HG02970 (cell line): ENCODE data around the gene CLMN.

Experiments used
- ATAC-seq: cut with Tn5 transposase; IDR thresholded peaks from one replicate; pipeline ENCODE4 v1.9.1; 2021; ENCODE audit warnings: mild to moderate bottlenecking, moderate library complexity, moderate number of reproducible peaks; ENCODE audit not compliant: unreplicated experiment, low FRiP score

The CLMN gene, protein sequence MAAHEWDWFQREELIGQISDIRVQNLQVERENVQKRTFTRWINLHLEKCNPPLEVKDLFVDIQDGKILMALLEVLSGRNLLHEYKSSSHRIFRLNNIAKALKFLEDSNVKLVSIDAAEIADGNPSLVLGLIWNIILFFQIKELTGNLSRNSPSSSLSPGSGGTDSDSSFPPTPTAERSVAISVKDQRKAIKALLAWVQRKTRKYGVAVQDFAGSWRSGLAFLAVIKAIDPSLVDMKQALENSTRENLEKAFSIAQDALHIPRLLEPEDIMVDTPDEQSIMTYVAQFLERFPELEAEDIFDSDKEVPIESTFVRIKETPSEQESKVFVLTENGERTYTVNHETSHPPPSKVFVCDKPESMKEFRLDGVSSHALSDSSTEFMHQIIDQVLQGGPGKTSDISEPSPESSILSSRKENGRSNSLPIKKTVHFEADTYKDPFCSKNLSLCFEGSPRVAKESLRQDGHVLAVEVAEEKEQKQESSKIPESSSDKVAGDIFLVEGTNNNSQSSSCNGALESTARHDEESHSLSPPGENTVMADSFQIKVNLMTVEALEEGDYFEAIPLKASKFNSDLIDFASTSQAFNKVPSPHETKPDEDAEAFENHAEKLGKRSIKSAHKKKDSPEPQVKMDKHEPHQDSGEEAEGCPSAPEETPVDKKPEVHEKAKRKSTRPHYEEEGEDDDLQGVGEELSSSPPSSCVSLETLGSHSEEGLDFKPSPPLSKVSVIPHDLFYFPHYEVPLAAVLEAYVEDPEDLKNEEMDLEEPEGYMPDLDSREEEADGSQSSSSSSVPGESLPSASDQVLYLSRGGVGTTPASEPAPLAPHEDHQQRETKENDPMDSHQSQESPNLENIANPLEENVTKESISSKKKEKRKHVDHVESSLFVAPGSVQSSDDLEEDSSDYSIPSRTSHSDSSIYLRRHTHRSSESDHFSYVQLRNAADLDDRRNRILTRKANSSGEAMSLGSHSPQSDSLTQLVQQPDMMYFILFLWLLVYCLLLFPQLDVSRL

DNA sequence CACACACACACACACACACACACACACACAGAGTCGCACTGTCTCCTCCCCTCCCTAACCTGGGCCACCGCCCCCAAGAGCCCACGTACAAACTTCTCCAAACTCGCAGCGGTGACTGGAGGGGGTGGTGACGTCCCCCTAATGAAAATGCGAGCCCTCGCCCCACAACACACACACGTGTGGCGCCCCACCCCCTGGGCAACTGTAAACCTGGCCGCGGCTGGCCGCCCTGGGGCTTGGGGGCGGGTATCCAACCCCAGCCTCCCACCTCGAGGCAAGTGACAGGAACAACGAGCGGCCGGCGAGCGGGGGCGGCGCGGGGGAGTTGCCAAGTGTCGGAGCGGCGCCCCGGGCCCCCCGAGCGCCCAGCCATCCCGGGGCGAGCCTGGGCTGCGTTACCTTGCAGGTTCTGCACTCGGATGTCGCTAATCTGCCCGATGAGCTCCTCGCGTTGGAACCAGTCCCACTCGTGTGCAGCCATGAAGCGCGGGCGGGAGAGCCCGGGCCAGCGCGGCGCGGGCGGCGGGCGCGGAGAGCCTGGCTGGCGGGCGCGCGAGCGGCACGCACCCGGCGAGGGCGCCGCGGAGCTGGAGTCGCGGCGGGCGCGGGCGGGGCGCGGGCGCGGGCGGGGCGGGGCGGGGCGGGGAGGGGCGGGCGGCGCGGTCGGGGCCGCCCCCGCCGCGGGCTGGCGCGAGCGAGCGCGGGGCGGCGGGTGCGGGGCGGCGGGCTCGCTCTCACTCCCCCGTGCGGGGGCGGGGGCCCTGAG, at the start of gene CLMN:
CLMN (minus strand) TSS at position 597 of the 766 bp plus-strand sequence; CDS start at position 481, 116 bp downstream.
- no peak for ATAC-seq

DNA sequence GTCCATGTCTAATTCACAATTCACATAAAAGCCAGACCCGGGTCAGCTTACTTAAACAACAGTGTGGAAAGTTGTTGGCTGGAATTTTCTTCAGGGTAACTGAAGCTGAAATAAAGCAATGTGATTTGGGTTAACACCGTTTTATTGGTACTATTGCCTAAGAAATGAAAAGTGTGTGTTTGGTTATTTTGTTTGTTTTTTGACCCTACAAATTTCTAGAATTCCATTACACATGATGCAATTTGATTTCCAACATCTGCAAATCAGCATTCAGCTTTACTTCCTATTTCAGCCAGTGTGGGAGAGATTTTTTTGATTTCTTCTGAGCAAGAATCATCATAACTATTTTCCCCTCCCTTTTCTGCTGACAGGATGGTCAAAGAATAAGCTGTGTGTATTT, 45.7 kb upstream of the CLMN start:
- ATAC-seq = no peak

DNA sequence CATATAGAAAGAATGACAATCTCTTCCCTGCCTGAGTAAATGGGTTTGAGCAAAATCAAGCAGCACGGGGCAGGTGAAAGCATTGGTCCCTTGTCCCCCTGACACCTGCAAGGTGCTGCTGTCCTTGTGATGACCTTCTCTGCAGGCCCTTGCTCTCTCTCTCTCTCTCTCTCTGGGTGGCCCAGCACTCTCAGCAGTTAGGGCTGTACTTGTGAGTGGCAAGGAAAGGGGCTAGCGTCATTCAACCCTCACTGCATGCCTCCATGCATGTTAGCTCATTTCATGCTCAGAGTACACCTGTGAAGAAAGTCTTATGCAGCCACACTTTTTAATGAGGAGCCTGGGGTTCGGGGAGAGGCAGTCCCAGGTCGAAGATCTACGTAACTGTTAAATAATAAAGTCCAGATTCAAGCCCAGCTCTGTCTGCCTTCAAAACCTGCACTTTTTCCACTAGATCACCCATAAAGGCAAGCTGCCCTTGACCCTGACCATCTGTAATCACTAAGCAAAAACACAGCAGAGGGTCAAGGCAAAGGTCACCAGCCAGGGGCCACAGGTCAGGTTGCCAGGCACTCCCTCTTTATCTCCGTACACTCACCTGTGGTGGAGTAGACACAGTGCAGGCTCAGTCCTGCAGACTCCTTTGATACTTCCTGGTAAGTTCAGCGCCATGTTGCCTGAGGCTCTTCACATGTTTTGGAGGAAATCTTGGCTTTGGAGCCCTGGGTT, 44.9 kb upstream of the CLMN start:
- no peak for ATAC-seq

DNA sequence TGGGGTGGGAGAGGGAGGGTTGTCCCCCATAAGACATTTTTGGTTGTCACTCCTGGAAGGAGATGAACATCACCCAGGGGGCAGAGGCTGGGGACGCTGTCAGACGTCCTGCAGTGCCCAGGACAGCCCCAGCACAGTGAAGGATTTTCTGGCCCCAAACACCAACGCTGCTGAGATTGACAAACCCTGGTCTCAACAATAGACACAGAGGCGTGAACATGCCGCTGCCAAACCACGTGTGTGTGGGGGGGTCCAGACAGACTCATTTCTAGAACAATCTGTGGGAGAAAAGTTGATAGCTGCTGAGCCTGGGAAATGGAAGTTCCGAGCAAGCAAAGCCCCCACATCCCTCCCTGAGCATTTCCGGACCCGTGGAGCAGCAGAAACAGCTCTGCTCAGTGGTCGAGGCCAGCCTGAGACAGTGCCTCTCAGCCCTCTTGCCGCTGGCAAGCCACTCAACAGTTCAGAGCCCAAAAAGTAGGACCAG, 43.8 kb upstream of the CLMN start:
- no peak for ATAC-seq

DNA sequence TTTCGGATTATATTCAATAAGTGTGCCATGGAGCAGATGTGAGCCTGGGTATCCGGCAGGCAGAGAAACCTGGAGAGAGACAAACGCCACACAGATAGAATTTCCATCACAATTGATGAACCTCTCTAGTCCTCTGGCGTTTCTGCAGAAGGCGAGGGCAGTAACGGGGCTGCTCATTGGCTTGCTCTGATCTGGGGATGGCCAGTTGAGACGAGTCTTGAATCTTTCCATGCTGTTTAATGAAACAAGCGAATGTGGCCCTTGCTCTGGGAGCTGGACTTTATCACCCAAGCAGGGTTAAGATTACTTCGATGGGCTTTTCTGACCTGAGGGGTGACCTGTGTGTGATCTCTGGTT, 42.4 kb upstream of the CLMN start:
- ATAC-seq = no peak

DNA sequence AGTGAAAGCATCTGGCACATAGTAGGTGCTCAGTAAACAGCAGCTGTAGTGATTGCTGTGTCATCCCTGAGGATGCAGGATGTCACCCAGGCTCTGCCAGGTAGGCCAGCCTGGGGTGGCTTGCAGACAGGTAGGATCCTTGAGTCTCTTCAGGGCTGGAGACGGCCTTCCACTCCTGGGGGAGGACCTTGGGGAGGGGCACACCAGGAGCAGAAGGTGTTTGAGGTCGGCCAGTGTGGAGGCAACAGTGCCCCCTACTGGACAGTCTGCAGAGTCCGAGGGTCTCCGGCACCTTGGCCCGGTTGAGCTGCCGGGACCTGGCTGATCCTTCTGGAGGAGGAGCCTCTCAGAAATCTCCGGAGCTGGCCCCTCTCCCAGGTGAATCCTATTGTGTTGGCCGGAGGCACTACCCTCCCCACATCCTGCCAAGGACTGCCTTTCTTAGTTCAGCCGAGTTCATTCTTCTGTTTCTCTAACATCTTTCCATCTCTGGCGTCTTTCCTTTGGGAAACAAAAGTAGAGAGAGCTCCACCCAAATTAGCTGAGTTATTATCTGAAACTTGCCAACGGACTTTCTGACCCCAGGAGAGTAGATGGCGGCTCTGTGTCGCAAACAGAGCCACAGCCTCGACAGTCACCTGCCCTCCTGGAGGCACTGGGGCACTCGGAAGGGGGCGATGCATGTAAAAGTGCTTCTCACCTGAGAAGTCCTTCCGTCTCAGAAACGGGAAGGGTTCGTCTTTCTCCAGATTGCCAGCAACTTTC, 41.8 kb upstream of the CLMN start:
- no peak for ATAC-seq

DNA sequence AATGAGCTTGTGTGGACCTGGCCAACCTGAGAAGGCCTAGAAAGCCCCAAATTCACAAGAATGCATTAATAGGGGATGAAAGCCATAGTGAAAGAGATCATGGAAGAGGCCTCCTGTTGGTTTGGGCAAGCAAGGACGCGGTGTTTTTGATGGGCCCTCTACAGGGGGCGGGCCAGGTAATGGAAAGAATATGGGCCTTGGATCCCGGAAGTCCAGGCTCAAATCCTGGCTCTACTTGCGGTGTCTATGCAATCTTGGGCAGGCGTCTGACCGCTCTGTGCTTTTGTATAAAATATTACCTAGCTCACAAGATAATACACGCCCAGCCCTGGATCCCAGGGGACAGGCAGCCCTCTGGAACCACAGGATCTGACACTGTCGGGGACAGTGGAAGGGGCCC, 41.1 kb upstream of the CLMN start:
- ATAC-seq = no peak

DNA sequence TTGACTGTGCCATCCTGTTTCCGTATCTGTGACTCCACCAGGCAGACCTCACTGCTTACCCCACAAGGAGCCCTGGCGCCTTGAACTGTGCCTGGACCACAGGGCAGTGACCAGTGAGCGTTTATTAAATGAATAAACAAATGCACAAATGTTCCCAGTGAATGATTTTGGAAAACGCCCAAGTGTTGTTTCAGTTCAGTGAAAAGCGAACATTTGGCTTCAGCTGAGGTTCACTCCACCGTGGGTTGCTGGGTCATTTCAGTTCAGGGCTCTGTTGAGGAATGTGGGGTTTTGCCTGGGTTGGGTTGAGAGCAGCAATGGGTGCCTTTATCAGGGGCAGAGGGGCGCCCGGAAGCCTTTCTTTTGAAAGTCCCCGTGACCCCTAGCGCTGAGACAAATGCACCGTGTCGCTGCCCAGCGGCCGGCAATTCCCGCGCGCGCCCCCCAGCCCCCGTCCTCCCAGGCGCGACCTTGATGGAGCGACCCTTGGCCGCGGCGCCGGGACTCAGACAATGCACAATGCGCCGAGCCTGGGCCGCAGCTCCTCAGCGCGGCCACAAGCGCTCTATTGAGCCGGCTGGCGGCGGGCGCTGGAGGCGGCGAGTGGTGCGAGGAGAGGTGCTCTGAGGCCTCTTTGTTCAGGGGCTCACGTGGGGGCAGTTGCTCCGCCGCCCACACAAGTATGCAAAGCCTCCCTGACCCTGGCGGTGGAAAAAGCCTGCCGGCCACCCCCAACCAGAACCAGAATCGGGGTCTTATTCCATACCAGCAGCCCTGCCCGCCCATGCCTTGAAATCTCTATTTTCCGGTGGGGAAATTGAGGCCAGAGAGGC, 40.5 kb upstream of the CLMN start:
- ATAC-seq = no peak

DNA sequence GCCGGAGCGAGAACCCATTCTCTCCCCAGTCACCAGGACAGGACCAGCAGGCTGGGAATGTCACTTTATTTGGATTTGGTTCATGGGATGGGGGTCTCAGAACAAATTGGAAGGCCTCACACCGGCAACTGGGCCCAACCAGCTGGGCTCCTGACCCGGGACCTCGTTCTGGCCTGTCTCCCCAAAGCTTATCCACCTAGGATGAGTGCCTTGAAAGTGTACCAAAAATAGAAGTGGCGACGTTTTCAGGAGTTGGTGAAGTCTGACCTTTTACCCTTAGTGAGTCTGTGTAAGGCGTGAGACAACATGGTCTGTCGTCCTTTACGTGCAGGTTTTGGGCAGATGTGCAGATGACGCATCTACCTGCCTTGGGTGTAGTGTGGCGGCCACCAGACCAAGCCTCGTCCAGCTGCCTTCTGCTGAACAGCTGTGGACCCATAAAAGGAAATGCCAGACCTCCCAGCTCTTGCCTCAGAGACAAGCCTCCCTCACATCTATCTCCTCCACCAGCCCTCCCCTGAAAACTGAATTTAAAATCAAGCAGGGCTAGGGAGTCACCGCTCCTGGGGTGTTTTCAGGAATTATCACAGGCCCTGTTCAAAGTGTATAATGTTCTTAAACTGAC, 36.6 kb upstream of the CLMN start:
- no peak for ATAC-seq

DNA sequence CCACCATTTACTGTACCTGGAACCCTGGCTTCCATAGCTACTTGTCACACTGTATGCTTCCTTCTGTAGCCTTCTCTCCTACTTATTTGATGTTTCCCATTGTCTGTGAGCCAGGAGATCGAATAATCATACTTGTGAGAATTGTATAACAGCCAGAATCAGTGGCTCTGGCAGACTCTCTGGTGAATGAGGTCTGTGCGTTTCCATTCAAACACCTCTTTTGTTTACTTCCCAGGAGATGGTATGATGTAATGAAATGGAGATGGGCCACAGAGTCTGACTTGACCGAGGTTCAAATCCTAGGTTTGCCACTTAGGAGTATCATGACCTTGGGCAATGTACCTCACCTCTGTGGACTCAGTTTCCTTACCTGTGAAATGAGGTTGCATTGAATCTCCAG, 35.7 kb upstream of the CLMN start:
- no peak for ATAC-seq

DNA sequence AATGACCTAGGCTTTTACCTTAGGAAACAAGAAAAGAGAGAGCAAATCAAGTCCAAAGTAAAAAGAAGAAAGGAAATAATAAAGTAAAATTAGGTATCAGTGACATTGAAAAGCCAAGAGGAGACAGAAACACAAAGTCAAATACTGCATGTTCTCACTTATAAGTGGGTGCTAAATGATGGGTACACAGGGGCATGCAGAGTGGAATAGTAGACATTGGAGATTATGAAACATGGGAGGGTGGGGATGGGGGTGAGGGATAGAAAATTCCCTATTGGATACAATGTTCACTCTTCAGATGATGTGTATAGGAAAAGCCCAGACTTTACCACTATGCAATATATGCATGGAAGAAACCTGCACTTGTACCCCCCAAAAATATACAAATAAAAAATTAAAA, 35.1 kb upstream of the CLMN start:
- no peak for ATAC-seq

DNA sequence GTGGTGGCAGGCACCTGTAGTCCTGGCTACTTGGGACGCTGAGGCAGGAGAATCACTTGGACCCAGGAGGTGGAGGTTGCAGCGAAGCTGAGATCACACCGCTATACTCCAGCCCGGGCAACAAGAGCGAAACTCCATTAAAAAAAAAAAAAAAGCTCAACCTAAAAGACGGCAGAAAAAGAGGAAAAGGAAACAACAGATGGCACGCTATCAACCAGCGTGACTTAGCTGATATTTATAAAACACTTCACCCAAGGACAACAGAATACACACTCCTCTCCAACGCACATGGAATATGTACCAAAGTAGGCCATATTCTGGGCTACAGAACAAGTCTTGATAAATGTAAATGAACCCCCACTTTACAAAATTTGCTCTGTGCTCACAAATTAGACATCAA, 34.0 kb upstream of the CLMN start:
- no peak for ATAC-seq

DNA sequence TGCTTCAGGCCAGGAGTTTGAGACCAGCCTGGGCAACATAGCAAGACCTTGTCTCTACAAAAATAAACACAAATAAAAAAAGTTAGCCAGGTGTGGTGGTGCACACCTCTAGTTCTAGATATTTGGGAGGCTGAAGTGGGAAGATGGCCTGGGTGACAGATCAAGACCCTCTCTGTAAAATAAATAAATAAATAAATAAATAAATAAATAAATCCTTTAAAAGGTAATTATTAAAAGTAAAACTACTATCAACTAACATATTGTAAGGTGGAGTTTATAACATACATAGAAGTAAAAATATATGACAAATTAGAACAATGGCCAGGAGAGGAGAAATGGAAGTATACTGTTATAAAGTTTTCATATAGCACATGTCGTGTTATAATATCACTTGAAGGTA, 33.3 kb upstream of the CLMN start:
- no peak for ATAC-seq

DNA sequence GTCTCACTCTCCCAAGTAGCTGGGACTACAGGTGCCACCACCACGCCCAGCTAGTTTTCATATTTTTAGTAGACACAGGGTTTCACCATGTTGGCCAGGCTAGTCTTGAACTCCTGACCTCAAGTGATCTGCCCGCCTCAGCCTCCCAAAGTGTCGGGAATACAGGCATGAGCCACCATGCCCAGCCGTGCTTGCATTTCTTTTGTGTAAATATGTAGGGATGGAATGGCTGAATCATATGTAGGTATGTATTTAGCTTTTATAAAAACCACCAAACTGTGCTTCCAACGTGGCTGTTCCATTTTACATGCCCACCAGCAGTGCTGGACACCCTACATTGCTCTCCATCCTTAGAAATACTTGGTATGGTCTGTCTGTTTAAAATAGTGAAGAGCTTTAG, 32.8 kb upstream of the CLMN start:
- ATAC-seq = no peak

DNA sequence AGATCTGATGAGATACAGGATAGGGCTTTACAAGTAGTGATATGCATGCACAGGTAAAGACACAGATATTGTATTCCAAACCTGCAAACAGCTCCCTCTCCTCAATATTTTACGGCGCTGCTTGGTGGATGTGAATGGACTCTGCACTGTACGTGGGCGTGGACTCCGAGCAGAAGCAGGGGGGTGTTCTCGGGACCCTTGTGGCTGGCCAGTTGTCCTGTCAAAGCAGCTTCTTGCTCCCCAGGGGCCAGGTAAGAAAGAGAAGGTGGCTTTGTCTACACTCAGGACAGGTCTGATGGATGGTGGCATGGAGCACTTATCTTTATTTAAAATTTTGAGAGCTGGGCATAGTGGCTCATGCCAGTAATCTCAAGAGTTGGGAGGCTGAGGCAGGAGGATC, 29.5 kb upstream of the CLMN start:
- no peak for ATAC-seq

DNA sequence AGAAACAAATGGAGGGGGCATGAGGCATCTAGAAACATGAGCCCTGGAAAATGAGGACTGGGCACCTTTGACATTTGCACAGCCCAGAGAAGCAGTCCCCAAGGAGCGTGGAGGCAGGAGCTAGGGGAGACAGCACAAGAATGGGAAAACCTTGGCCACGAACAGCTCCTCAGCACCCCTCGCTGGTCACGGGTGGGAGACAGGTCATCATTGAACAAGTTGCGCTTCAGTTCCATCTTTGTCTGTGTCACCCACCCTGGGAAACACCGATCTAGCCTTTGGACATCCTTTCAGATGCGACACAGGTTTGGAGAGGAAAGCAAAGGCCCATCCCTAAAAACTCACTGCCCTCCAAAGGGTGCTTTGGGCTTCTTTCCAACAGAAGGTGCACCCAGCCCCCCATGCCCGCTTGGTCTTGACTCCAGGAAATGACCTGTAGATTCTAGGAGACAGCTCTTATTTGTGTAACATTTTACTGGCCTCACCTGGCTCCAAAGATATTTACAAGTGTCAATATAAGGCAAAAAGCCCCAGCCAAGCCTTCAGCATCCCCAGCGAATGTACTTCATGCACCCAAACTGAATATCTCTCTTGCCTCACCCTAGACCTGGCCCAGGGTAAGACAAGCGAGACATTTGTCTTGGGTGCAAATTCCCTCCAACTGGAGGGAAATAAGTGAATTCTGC, 28.8 kb upstream of the CLMN start:
- ATAC-seq = no peak

DNA sequence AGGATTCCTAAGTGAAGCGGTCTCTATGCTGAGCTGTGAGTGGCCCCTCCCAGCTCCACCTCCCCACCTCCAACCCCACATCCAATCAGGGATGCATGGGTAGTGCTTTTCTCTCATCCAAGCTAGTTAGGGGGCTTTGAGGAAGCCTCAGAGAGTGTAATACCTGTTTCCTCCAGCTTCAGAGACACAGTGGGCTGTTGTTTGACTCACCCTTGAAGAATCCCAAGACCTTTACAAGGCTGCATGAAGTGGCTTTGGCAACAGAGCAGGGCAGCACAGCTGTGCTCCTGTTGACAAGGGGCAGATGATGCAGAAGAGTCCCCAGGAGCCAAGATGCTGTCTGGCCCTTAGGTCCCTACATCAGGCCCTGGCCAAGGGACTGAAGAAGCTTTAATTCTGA, 27.1 kb upstream of the CLMN start:
- no peak for ATAC-seq
